Body of pancreas (tissue), 4 donors: Measurements from ENCODE around the gene DACH2. TPM values are rescaled to one million over a fixed set of nuclear protein-coding genes. Genes with fewer than 3 reads are reported as not detected.

Source experiments
- ATAC-seq: fragments of 150-250 bp; one replicate; pipeline ENCODE4 v1.9.1; 2016
- DNase-seq, 4 donors: peaks; one replicate each; pipeline ENCODE4 v3.0.0-alpha.2; 2019
- H3K27ac ChIP-seq, 4 donors: fragments of 200-600 bp; sonication (generic); 1 replicate in 3 of 4; 2 replicates in 1 of 4; pipeline versions ENCODE4 v1.5.1 to v1.6.1; 2016 to 2019; ENCODE audit warnings: mild to moderate bottlenecking in 1 of 4, mixed read lengths in 1 of 4, moderate library complexity in 1 of 4
- H3K27me3 ChIP-seq, 2 donors: fragments of 200-600 bp; sonication (generic); one replicate each; pipeline ENCODE4 v1.6.0; 2016; ENCODE audit warnings: mild to moderate bottlenecking in 1 of 2
- H3K36me3 ChIP-seq, 2 donors: fragments of 200-600 bp; sonication (generic); replicated peaks in 1 of 2; 2 replicates each; pipeline ENCODE4 v1.5.1; 2016; ENCODE audit warnings: low read depth in 2 of 2; ENCODE audit not compliant: insufficient read depth in 1 of 2
- H3K4me1 ChIP-seq: fragments of 200-600 bp; sonication (generic); one replicate; pipeline ENCODE4 v1.6.0; 2016
- H3K4me3 ChIP-seq, 2 donors: fragments of 200-600 bp; sonication (generic); 1 replicate in 1 of 2; 2 replicates in 1 of 2; pipeline ENCODE4 v1.5.1; 2016 to 2019
- H3K9me3 ChIP-seq, 3 donors: fragments of 200-600 bp; sonication (generic); 1 replicate in 2 of 3; 2 replicates in 1 of 3; pipeline ENCODE4 v1.5.1; 2016
- CTCF ChIP-seq, 7 experiments: fragments of 450-650 bp in 4 of 7; fragments of 200-600 bp in 3 of 7; sonication (generic) in 3 of 7; IDR thresholded peaks; one replicate each; pipeline ENCODE4 v1.5.1; 2016 to 2019; ENCODE audit warnings: antibody characterized with exemption in 7 of 7
- POLR2A ChIP-seq, 3 donors: fragments of 450-650 bp; IDR thresholded peaks; one replicate each; pipeline ENCODE4 v1.6.1; 2016; ENCODE audit warnings: antibody characterized with exemption in 3 of 3, mild to moderate bottlenecking in 2 of 3
- WGBS, 2 donors: methylation state at CpG; one replicate each; pipeline ENCODE4 v1.1.5; 2017; 5-methylcytosine and 5-hydroxymethylcytosine counted together
- intact Hi-C: fragments of 100-400 bp; cut with DNase I; formaldehyde crosslinking; loops from one replicate; pipeline ENCODE4 v1.15.1; 2023
- total RNA-seq, 2 donors: library from RNA; depleted of rRNA; stranded (reverse); fragments of >200 nt; gene quantifications; one replicate each; pipeline ENCODE4 v1.1.0, GENCODE V29; 2016

Gene DACH2
- total RNA-seq, 2 donors from 2014 or later = 0.26 TPM; not detected in 1

GRCh38 chrX:86711531-86712180 lies 563.4 kb downstream of the DACH2 start:
- Histone ChIP-seq H3K4me3 (no peak overlapping the region), H3K36me3 (no peaks in the 10 kb centered on the region), H3K27me3 (no peaks in the 10 kb centered on the region), H3K27ac (no peak overlapping the region), H3K9me3 (no peaks in the 10 kb centered on the region), H3K4me1 (no peaks in the 10 kb centered on the region)
- TF ChIP-seq POLR2A (IDR thresholded peaks at IDR 0.05) (no peak), CTCF (IDR thresholded peaks at IDR 0.05) (no peak)
- 61 to 70% methylated on average over 5 of the region's 5 CpGs for WGBS, 2 donors
- DNase-seq = no peak
- no peak for ATAC-seq
- intact Hi-C loops = no loop called here

GRCh38 chrX:86714441-86714840 lies 566.2 kb downstream of the DACH2 start:
- no peak overlapping the region for H3K4me3 ChIP-seq
- WGBS, 2 donors = 13 to 22% methylated on average over 1 of the region's 1 CpG
- no peaks in the 10 kb centered on the region for H3K4me1 ChIP-seq
- no peaks in the 10 kb centered on the region for H3K27me3 ChIP-seq
- no peak for TF ChIP-seq CTCF (IDR thresholded peaks at IDR 0.05)
- TF ChIP-seq POLR2A (IDR thresholded peaks at IDR 0.05) = no peak
- no peak for DNase-seq
- no peak overlapping the region for H3K27ac ChIP-seq
- no peaks in the 10 kb centered on the region for H3K36me3 ChIP-seq
- ATAC-seq = no peak
- no peaks in the 10 kb centered on the region for H3K9me3 ChIP-seq
- intact Hi-C loops = no loop called here

- 65 to 68% methylated on average over 3 of the region's 3 CpGs for WGBS, 2 donors
- intact Hi-C loops = no loop called here
- H3K4me1 ChIP-seq = no peaks in the 10 kb centered on the region
- no peaks in the 10 kb centered on the region for H3K36me3 ChIP-seq
- TF ChIP-seq POLR2A (IDR thresholded peaks at IDR 0.05) (no peak), CTCF (IDR thresholded peaks at IDR 0.05) (no peak)
- DNase-seq (no peak), ATAC-seq (no peak)
- no peaks in the 10 kb centered on the region for H3K27me3 ChIP-seq
- H3K4me3 ChIP-seq = no peak overlapping the region
- H3K27ac ChIP-seq = no peak overlapping the region
- no peaks in the 10 kb centered on the region for H3K9me3 ChIP-seq
Observed at GRCh38 chrX:86724277-86724676, 576.0 kb downstream of the DACH2 start.

- no peaks in the 10 kb centered on the region for H3K27me3 ChIP-seq
- 59 to 63% methylated on average over 3 of the region's 3 CpGs for WGBS, 2 donors
- no peaks in the 10 kb centered on the region for H3K9me3 ChIP-seq
- H3K27ac ChIP-seq = no peak overlapping the region
- no peaks in the 10 kb centered on the region for H3K36me3 ChIP-seq
- H3K4me1 ChIP-seq = no peaks in the 10 kb centered on the region
- intact Hi-C loops = no loop called here
- no peak overlapping the region for H3K4me3 ChIP-seq
- TF ChIP-seq CTCF (IDR thresholded peaks at IDR 0.05) (no peak), POLR2A (IDR thresholded peaks at IDR 0.05) (no peak)
- DNase-seq = no peak
- ATAC-seq = no peak
Observed at GRCh38 chrX:86747091-86747490, 598.8 kb downstream of the DACH2 start.

GRCh38 chrX:86805241-86805640 lies 657.0 kb downstream of the DACH2 start:
- DNase-seq = no peak
- Histone ChIP-seq H3K4me1 (no peaks in the 10 kb centered on the region), H3K9me3 (peaks cover 0 to 3% (median 0%) of the 10 kb centered on the region in 3 donors), H3K36me3 (no peaks in the 10 kb centered on the region), H3K27ac (no peak overlapping the region), H3K27me3 (no peaks in the 10 kb centered on the region), H3K4me3 (no peak overlapping the region)
- ATAC-seq = no peak
- WGBS, 2 donors = 20 to 63% methylated on average over 1 to 2 of the region's 2 CpGs
- intact Hi-C loops = no loop called here
- TF ChIP-seq CTCF (IDR thresholded peaks at IDR 0.05) (no peak), POLR2A (IDR thresholded peaks at IDR 0.05) (no peak)
